Heart left ventricle (tissue), 16 donors: ENCODE results near the gene SEMA5B. TPM values are rescaled to one million over a fixed set of nuclear protein-coding genes. Genes with fewer than 3 reads are reported as not detected.

Experiments
- ATAC-seq, 4 donors: fragments of 200-7000 bp; cut with Tn5 transposase; one replicate each; pipeline ENCODE4 v1.9.1; 2020 to 2022; ENCODE audit warnings: moderate library complexity in 4 of 4, mild to moderate bottlenecking in 3 of 4, moderate number of reproducible peaks in 1 of 4
- DNase-seq, 5 donors: peaks; one replicate each; pipeline ENCODE4 v3.0.0-alpha.2; 2020
- H3K27ac ChIP-seq, 12 donors: fragments of 200-600 bp; sonication (generic) in 4 of 12; one replicate each; pipeline versions ENCODE4 v1.5.0 to v1.8.0; 2016 to 2022; ENCODE audit warnings: mild to moderate bottlenecking in 2 of 12
- H3K27me3 ChIP-seq, 9 donors: fragments of 200-600 bp; sonication (generic) in 2 of 9; one replicate each; pipeline versions ENCODE4 v1.5.1 to v1.8.0; 2016 to 2022; ENCODE audit warnings: mild to moderate bottlenecking in 3 of 9
- H3K36me3 ChIP-seq, 9 donors: fragments of 200-600 bp; sonication (generic) in 2 of 9; one replicate each; pipeline versions ENCODE4 v1.5.0 to v1.8.0; 2018 to 2022; ENCODE audit warnings: mild to moderate bottlenecking in 2 of 9
- H3K4me1 ChIP-seq, 12 donors: fragments of 200-600 bp; sonication (generic) in 4 of 12; one replicate each; pipeline versions ENCODE4 v1.5.0 to v1.8.0; 2016 to 2022; ENCODE audit warnings: mild to moderate bottlenecking in 3 of 12
- H3K4me3 ChIP-seq, 12 donors: fragments of 200-600 bp; sonication (generic) in 4 of 12; one replicate each; pipeline versions ENCODE4 v1.5.0 to v1.8.0; 2017 to 2022; ENCODE audit warnings: mild to moderate bottlenecking in 9 of 12, moderate library complexity in 4 of 12
- H3K9me3 ChIP-seq, 12 donors: fragments of 200-600 bp; sonication (generic) in 4 of 12; one replicate each; pipeline versions ENCODE4 v1.5.0 to v1.8.0; 2016 to 2022; ENCODE audit warnings: mild to moderate bottlenecking in 1 of 12
- CTCF ChIP-seq, 12 donors: fragments of 200-600 bp; sonication (generic) in 4 of 12; IDR thresholded peaks; one replicate each; pipeline versions ENCODE4 v1.5.0 to v1.8.0; 2018 to 2022; ENCODE audit warnings: antibody characterized with exemption in 12 of 12, mild to moderate bottlenecking in 5 of 12
- POLR2A ChIP-seq, 2 donors: fragments of 450-650 bp; IDR thresholded peaks; one replicate each; pipeline ENCODE4 v1.6.1; 2017; ENCODE audit warnings: antibody characterized with exemption in 2 of 2, mild to moderate bottlenecking in 2 of 2, moderate library complexity in 2 of 2
- WGBS, 4 donors: extraction: QIAGEN DNeasy Blood & Tissue Kit in 2 of 4; methylation state at CpG; one replicate each; pipeline versions ENCODE4 v1.1.5 to v1.1.7; 2013 to 2018; 5-methylcytosine and 5-hydroxymethylcytosine counted together
- intact Hi-C, 10 donors: fragments of 100-400 bp; cut with DNase I; formaldehyde crosslinking; loops; one replicate each; pipeline versions ENCODE4 v1.11.1 to v1.14.2; 2022
- polyA plus RNA-seq, 2 donors: library from polyadenylated mRNA; stranded (reverse); fragments of 200-250 nt; gene quantifications; one replicate each; pipeline ENCODE4 v1.2.3, GENCODE V29; 2013
- total RNA-seq, 9 donors: library from RNA; depleted of rRNA in 2 of 9; stranded (reverse); fragments of >200 nt in 2 of 9; fragmentation: NEBNext Ultra II Directional in 3 of 9; extraction: Animal tissue kit (Norgen Biotek cat#: 25700) in 3 of 9; gene quantifications; one replicate each; pipeline versions ENCODE4 v1.1.0 to v1.2.4, GENCODE V29; 2016 to 2023
- donor health status: ischemic (EF 13 %, LVEDD 7.1; RV severe dilation, severe dysfunction).
- donor health status: healthy with polysubstance abuse.
- donor health status: DM: no; HTN: yes; CAD: no.
- donor health status: DM: no; HTN: no; CAD: no.
- donor health status: ischemic (EF 25% LVEDD 6.9; RV normal size, moderate dysfunction).
- donor health status: ischemic (EF 25% LVEDD 5.7; RV mildly dilated, moderate dysfunction).
- donor health status: healthy.
- donor health status: DM: yes; HTN: yes; CAD: no.
- donor health status: ischemic (EF 35%, LVEDD 5.7; RV mildly dilated, moderate dysfunction).
- donor health status: nonischemic (EF 11% LVEDD 7.7; RV severe dilation, severe dysfunction).
- donor health status: DM: yes; HTN: yes; CAD: no.
- donor health status: PGD.
- donor health status: ischemic (EF 29% LVEDD 5.4; RV normal size, mild dysfunction).
- donor health status: nonischemic (EF 23%, LVEDD 6.1; RV moderate dilation, normal function).

Gene SEMA5B
- total and polyA plus RNA-seq, 11 donors, result 2.2 to 16.7 (median 7.0) TPM

GRCh38 chr3:123034996-123035395, 7.4 kb upstream of the SEMA5B start:
- Histone ChIP-seq H3K9me3 (no peaks in the 10 kb centered on the region), H3K27me3 (peaks cover 0 to 5% (median 0%) of the 10 kb centered on the region in 9 donors), H3K4me1 (peaks cover 0 to 15% (median 0%) of the 10 kb centered on the region in 12 donors), H3K36me3 (no peaks in the 10 kb centered on the region), H3K4me3 (no peak overlapping the region), H3K27ac (no peak overlapping the region)
- TF ChIP-seq POLR2A (IDR thresholded peaks at IDR 0.05), result no peak
- no peak for TF ChIP-seq CTCF (IDR thresholded peaks at IDR 0.05)
- no peak for ATAC-seq
- whole genome bisulfite sequencing, 4 donors, result 91 to 96% (median 95%) methylated on average over 3 of the region's 3 CpGs
- no peak for DNase-seq
- intact Hi-C loops, result loop anchor here in 3 of 10 donors (5.0 to 10.0 kb wide), 3 partner anchors 170 to 222 kb away; partner anchors contain the start of gene SEC22A (in 1 of the 3)

DNA sequence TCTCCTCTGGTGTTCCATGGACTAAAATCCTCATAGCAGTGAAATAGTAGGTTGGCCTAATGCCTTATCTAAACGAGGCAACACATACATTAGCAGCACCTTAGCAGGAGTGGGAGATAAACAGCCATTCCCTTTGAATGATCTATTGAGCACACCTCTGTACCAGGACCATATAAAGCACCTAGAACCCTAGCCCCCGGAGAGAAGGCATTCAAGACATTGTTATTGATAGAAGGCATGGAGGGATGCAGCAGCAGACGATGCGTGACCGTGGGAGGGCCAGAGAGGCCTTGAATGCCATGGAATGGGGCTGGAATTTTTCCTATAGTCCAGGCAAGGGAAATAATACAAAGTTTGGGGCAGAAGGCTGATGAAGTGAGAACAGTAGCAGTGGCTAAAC, 6.6 kb upstream of the SEMA5B start:
- Histone ChIP-seq H3K9me3 (no peaks in the 10 kb centered on the region), H3K36me3 (no peaks in the 10 kb centered on the region), H3K27ac (no peak overlapping the region), H3K27me3 (peaks cover 0 to 14% (median 0%) of the 10 kb centered on the region in 9 donors), H3K4me3 (no peak overlapping the region), H3K4me1 (peaks cover 0 to 15% (median 0%) of the 10 kb centered on the region in 12 donors)
- intact Hi-C loops, result loop anchor here in 2 of 10 donors (10.0 kb wide), 2 partner anchors 171 to 221 kb away; partner anchors contain the start of gene SEC22A (in 1 of the 2)
- DNase-seq (no peak), ATAC-seq (no peak)
- TF ChIP-seq POLR2A (IDR thresholded peaks at IDR 0.05) (no peak), CTCF (IDR thresholded peaks at IDR 0.05) (no peak)
- WGBS, 4 donors, result 88 to 92% (median 92%) methylated on average over 5 of the region's 5 CpGs

DNA sequence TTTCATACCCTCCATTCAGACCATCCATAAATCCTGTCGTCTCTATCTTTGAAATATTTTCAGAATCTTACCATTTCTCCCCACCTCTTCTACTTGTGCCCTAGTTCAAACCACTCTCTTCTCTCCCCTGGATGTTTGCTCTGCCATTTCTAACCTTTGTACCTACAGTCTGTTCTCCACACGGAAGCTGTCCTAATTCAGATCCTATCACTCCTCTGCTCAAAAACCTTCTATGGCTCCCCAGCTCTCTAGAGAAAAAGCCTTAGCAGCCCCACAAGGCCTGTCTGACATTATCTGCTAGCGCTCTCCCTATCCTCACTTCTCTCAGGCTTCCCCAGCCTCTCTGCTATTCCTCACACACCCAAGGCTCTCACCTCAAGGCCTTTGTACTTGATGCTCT, 4.5 kb upstream of the SEMA5B start:
- WGBS, 4 donors, result 78 to 91% (median 85%) methylated on average over 3 of the region's 3 CpGs
- intact Hi-C loops, result loop anchor here in 2 of 10 donors (10.0 kb wide), 2 partner anchors 173 to 223 kb away; partner anchors contain the start of gene SEC22A (in 1 of the 2)
- Histone ChIP-seq H3K27me3 (peaks cover 0 to 33% (median 3%) of the 10 kb centered on the region in 9 donors), H3K36me3 (no peaks in the 10 kb centered on the region), H3K27ac (no peak overlapping the region), H3K4me3 (no peak overlapping the region), H3K9me3 (no peaks in the 10 kb centered on the region), H3K4me1 (peaks cover 0 to 26% (median 15%) of the 10 kb centered on the region in 12 donors)
- DNase-seq (no peak), ATAC-seq (no peak)
- TF ChIP-seq POLR2A (IDR thresholded peaks at IDR 0.05) (no peak), CTCF (IDR thresholded peaks at IDR 0.05) (no peak)

DNA sequence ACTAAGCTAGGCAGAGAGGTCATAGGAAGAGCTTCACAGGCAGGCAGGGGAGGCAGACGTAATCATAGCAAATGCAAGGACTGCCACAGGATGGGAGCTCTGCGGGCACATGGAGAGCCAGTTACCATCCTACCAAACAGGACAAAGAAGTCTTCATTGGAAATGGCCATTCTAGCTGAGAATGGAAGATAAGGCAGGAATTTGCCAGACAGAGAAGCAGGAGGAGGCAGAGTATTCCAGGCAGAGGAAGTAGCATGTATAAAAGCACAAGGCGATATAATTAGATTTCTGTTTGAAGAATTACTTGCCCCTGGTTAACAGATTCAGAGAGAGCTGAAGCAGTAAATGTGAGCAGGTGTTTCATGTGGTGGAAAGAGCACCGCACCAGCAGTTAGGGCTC, 3.5 kb upstream of the SEMA5B start:
- Histone ChIP-seq H3K4me3 (no peak overlapping the region), H3K27ac (no peak overlapping the region), H3K36me3 (no peaks in the 10 kb centered on the region), H3K27me3 (peaks cover 0 to 43% (median 11%) of the 10 kb centered on the region in 9 donors), H3K4me1 (peaks cover 0 to 31% (median 21%) of the 10 kb centered on the region in 12 donors), H3K9me3 (no peaks in the 10 kb centered on the region)
- TF ChIP-seq POLR2A (IDR thresholded peaks at IDR 0.05), result no peak
- WGBS, 4 donors, result 53 to 69% (median 57%) methylated on average over 4 of the region's 4 CpGs
- ATAC-seq (no peak), DNase-seq (no peak)
- intact Hi-C loops, result loop anchor here in 2 of 10 donors (10.0 kb wide), 2 partner anchors 174 to 224 kb away; partner anchors contain the start of gene SEC22A (in 1 of the 2)
